ENCODE results near the gene NMNAT2. TPM values are rescaled to one million over a fixed set of nuclear protein-coding genes. Genes with fewer than 3 reads are reported as not detected.

Gene NMNAT2
- polyA plus RNA-seq (2011; rRNA removed), result 0.16 and 0.19 TPM in 2 replicates
- 0.28 and 0.43 TPM in 2 replicates for polyA minus RNA-seq (2011; rRNA and poly(A)+ RNA removed)

DNA sequence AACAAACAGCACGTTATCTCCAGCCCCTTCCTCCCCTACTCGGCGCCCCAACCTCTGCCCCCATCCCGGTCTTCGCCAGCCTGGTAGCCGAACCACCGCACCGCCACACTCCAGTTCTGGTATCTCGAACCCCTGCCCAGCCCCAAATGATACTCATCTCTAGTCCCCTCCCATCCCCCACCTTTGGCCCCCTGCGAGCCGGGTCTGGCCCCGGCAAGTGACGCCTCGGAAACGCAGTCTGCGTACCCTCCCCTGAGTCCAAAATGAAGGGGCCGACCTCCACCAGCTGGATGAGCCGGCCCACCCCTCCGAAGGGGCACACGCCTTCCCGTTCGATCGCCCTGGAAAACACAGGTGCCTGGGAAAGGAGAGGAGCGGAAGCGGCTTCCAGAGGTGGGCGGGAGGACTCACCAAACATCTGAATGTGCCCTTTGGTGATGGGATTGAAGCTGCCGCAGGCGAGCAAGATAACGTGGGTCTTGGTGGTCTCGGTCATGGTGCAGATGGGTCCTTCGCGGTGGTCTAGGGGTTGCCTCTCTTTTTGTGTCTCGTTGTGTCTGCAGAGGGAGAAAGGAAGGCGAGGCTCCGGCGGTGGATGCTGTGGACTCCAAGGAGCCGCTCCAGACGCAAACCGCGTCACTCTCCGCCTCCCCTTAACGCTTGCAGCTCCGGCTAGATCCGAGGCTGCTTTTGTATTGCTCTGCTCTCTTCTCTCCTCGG lies at the start of gene NMNAT2:
NMNAT2 (minus strand) TSS at position 609 of the 720 bp plus-strand sequence; CDS start at position 496, 113 bp downstream.
- POLR2A ChIA-PET, result interaction anchor here (0.7 kb wide), 1 partner anchor 527 kb away, joined by 10 read pairs; no protein-coding TSS in a partner anchor
- H3K9me3 ChIP-seq (ENCODE audit: control insufficient read depth, insufficient read depth, low read length), result peaks cover 12% of the 10 kb centered on the region; the same call in 1 of the 2 replicates
- no peak for DNase-seq (ENCODE audit: low read depth, low spot score)
- CTCF ChIA-PET, result interaction anchor here (0.7 kb wide), 1 partner anchor 824 kb away, joined by 7 read pairs; no protein-coding TSS in a partner anchor
- peaks cover 36% of the 10 kb centered on the region for H3K27me3 ChIP-seq (ENCODE audit: control insufficient read depth, insufficient read depth, low read length)
- TF ChIP-seq, protein P1, sequence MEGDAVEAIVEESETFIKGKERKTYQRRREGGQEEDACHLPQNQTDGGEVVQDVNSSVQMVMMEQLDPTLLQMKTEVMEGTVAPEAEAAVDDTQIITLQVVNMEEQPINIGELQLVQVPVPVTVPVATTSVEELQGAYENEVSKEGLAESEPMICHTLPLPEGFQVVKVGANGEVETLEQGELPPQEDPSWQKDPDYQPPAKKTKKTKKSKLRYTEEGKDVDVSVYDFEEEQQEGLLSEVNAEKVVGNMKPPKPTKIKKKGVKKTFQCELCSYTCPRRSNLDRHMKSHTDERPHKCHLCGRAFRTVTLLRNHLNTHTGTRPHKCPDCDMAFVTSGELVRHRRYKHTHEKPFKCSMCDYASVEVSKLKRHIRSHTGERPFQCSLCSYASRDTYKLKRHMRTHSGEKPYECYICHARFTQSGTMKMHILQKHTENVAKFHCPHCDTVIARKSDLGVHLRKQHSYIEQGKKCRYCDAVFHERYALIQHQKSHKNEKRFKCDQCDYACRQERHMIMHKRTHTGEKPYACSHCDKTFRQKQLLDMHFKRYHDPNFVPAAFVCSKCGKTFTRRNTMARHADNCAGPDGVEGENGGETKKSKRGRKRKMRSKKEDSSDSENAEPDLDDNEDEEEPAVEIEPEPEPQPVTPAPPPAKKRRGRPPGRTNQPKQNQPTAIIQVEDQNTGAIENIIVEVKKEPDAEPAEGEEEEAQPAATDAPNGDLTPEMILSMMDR (IDR thresholded peaks at IDR 0.05; ENCODE audit: low read depth, low read length), result no peak
- H3K4me3 ChIP-seq (ENCODE audit: low read depth, low read length), result peak within 1 kb of the TSS; percentile 45
- H3K27ac ChIP-seq (ENCODE audit: low read depth, low read length), result no peak within 1 kb of the TSS

DNA sequence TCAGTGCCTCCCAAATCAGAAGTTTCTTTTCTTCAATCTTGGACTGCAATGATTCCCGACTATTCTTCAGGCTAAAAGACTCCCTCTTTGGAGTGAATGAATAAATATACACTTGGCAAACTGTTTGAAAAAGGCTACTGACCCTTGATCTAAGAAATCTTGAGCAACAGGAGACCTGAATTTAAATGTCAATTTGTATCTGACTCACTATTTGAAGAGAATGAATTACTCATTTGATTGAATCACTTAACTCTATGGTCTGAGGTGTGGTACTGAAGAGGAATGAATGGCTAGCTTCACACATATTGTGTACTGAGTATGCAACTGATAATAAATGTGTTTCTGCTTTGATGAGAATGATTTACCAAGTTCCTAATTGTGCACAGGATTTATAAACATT lies 49.5 kb upstream of the NMNAT2 start:
- CTCF ChIA-PET, result no interaction called here
- POLR2A ChIA-PET, result interaction anchor here (0.5 kb wide), 1 partner anchor 919 kb away, joined by 4 read pairs; the partner anchor contains the start of gene C1orf21
- H3K4me3 ChIP-seq (ENCODE audit: low read depth, low read length), result no peak overlapping the region
- H3K27ac ChIP-seq (ENCODE audit: low read depth, low read length), result no peak overlapping the region
- no peak for DNase-seq (ENCODE audit: low read depth, low spot score)
- no peaks in the 10 kb centered on the region; the same call in 1 of the 2 replicates for H3K9me3 ChIP-seq (ENCODE audit: control insufficient read depth, insufficient read depth, low read length)
- peaks cover 9% of the 10 kb centered on the region for H3K27me3 ChIP-seq (ENCODE audit: control insufficient read depth, insufficient read depth, low read length)
- TF ChIP-seq, protein P1 (IDR thresholded peaks at IDR 0.05; ENCODE audit: low read depth, low read length), result no peak

DNA sequence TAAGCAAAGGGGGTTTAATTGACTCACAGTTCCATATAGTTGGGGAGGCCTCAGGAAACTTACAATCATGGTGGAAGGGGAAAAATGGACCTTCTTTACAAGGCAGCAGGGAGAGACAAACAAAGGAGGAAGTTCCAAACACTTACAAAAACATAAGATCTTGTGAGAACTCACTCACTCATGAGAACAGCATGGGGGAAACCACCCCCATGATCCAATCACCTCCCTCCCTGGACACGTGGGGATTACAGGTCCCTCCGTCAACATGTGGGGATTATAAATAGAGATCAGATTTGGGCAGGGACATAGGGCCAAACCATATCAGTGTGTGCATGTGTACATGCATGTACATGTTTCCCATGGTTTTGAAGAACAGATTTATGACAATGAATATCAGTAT lies 48.6 kb upstream of the NMNAT2 start:
- POLR2A ChIA-PET, result no interaction called here
- no peak for DNase-seq (ENCODE audit: low read depth, low spot score)
- no peaks in the 10 kb centered on the region for H3K9me3 ChIP-seq (ENCODE audit: control insufficient read depth, insufficient read depth, low read length)
- CTCF ChIA-PET, result no interaction called here
- H3K4me3 ChIP-seq (ENCODE audit: low read depth, low read length), result no peak overlapping the region
- no peak overlapping the region for H3K27ac ChIP-seq (ENCODE audit: low read depth, low read length)
- H3K27me3 ChIP-seq (ENCODE audit: control insufficient read depth, insufficient read depth, low read length), result peaks cover 12% of the 10 kb centered on the region
- TF ChIP-seq, protein P1 (IDR thresholded peaks at IDR 0.05; ENCODE audit: low read depth, low read length), result no peak

DNA sequence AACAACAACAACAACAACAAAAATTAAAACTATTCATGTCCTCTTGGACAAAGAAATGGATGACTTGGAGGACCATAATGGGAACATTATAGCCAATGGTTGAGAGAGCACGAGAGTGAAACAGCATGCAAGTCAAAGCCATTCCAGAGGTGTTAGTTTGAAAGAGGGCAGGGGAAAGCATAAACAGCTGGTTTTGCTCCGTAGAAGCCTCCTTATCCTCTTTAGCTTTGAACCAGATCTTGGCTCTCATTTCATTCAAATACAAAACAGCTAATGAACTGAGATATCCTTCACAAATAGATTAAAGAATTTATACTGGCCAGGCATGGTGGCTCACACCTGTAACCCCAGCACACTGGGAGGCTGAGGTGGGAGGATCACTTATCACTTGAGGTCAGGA lies 45.4 kb upstream of the NMNAT2 start:
- CTCF ChIA-PET, result no interaction called here

More for the DNA sequence above, 45.4 kb upstream of the NMNAT2 start:
- TF ChIP-seq, protein P1 (IDR thresholded peaks at IDR 0.05; ENCODE audit: low read depth, low read length), result no peak
- H3K9me3 ChIP-seq (ENCODE audit: control insufficient read depth, insufficient read depth, low read length), result no peaks in the 10 kb centered on the region
- H3K27me3 ChIP-seq (ENCODE audit: control insufficient read depth, insufficient read depth, low read length), result peaks cover 13% of the 10 kb centered on the region
- POLR2A ChIA-PET, result no interaction called here
- no peak overlapping the region for H3K27ac ChIP-seq (ENCODE audit: low read depth, low read length)
- H3K4me3 ChIP-seq (ENCODE audit: low read depth, low read length), result no peak overlapping the region
- DNase-seq (ENCODE audit: low read depth, low spot score), result no peak

All from AG04450 (cell line).